NCI-H1105 (cell line): ENCODE measurements around the gene BRF1.

Source experiments
- DNase-seq: peaks from one replicate; lab custom pipeline; 2025; lab: John Stamatoyannopoulos, UW

Gene BRF1

DNA sequence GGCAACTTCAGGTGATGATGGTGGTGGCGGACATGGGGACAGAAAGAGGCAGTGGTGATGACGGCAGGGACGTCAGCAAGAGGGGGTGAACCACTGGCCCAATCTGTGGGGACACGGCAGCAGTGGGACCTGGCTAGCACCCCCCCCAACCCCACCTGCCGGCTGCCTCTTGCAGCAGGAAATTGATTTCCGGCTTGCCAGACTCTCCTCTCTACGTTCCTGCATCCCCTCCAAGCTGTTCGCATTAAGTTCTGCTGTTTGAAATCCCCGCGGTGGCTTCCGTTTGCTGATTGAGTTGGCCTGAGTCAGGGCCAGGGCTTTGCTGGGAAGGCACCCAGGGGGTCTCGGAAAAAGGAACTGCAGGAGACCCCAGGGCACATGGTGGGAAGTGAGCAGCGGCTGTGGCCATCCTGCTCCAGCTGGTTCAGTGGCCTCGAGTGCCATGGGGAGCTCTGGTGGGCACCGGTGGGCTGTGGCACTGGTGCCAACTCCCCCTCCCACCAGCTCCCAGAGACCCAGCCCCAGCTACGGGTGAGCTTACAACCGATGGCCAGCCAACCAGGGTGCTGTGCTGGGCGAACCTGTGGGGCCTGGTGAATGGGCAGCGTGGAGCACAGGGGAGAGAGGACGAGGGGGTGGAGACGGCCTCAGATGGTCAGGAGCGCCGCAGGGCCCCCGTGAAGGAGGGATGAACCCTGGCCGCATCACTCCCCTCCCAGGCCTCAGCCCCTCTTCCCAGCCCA is 105.1 kb downstream of the BRF1 start:
- DNase-seq, result no peak

DNA sequence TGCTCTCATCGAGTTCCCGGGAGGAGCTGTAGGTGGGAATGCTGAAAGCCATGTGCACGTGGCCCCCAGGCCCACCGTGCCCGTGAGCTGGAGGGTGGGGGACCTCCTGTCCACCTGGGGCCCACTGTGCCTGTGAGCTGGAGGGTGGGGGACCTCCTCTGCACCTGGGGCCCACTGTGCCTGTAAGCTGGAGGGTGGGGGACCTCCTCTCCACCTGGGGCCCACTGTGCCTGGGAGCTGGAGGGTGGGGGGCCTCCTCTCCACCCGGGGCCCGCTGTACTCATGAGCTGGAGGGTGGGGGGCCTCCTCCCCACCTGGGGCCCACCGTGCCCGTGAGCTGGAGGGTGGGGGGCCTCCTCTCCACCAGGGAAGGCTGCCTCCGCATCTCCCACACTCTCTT is 105.8 kb downstream of the BRF1 start:
- no peak for DNase-seq

GRCh38 chr14:105193916-105194782 is 106.7 kb downstream of the BRF1 start:
- peak; percentile 93 for DNase-seq

DNA sequence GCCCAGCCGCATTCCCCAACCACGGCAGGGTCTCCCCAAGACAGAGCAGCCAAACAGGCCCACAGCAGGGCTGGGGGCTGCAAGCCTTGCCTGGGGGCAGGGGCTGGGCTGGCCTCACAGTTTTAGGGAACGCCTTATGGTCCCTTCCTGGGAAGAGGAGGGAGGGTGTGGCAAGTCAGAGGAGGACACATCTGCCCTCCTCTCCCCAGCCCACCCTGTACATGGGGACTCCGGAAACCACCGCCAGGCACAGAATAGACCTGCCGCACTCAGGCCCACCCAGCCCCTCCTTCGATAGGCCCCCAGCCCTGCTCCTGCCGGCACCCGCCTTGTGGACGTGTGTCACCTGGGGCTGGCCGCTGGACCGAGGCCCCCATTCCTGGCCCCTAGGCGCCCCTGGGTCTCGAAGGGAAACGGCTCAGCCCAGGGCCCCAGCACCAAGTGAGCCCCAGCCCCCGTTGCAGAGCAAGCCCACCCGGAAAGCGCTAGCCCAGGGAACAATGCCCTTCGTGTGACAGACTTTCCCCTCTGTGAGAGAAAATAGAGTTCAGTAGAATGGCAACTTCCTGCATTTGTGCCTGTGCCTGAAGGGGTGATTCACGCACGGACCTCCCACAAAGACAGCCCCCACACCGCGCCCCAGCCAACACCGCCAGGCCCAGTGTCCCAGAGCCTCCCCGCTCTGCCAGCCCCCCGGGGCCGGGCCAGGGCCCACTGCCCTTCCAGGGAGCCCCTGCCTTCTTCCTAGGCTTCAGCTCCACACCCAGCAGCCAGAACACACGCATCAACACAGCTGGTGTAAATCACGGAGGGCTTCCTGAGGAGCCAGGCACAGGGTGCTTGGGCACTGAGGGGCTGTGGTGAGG is 107.7 kb downstream of the BRF1 start:
- no peak for DNase-seq

DNA sequence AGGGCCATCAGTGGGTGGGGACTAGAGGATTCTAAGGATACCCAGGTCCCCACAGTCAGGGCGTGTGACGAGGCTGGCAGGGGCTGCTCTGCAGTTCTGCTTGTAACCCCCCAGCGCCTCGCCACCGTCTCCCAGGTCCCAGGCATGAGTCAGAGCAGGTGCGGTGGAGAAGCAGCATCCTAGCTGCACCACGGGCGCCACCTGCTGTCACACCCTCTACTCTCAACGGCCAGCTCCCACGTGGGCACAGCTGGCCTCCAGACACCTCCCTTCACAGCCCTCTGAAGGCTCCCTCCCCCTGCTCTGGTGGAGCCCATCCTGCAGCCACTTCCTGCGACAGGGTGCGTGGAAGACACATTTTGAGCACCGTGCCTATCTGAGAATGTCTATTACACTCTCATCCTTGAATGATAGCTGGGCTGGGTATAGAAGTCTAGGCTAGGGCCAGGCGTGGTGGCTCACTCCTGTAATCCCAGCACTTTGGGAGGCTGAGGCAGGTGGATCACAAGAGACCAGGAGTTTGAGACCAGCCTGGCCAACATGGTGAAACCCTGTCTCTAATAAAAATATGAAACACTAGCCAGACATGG is 112.8 kb downstream of the BRF1 start:
- no peak for DNase-seq

- DNase-seq, result no peak
These were observed 113.7 kb downstream of the BRF1 start for GRCh38 chr14:105187116-105187515.

DNA sequence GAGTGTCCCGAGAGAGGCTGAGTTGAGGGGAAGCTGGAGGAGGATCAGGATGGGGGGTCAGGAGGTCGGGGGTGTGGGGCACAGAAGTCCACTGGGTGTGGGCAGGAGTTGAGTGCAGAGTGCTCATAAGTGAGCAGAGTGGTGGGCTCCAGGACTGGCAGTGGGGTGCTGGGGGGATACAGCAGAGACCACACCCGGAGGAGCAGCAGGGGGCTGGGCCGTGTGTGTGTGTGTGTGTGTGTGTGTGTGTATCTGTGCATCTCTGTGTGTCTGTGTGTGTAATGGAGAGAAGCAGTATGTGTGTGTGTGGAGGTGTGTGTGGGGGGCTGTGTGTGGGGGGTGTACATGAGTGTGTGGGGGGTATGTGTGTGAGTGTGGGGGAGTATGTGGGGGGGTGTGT is 114.8 kb downstream of the BRF1 start:
- DNase-seq, result no peak

GRCh38 chr14:105185001-105185400 is 115.8 kb downstream of the BRF1 start:
- no peak for DNase-seq

- no peak for DNase-seq
These were observed 116.3 kb downstream of the BRF1 start for GRCh38 chr14:105184461-105184860.

GRCh38 chr14:105182296-105183020 is 118.3 kb downstream of the BRF1 start:
- DNase-seq, result no peak

- DNase-seq, result no peak
These were observed 119.1 kb downstream of the BRF1 start for GRCh38 chr14:105181549-105182295.

DNA sequence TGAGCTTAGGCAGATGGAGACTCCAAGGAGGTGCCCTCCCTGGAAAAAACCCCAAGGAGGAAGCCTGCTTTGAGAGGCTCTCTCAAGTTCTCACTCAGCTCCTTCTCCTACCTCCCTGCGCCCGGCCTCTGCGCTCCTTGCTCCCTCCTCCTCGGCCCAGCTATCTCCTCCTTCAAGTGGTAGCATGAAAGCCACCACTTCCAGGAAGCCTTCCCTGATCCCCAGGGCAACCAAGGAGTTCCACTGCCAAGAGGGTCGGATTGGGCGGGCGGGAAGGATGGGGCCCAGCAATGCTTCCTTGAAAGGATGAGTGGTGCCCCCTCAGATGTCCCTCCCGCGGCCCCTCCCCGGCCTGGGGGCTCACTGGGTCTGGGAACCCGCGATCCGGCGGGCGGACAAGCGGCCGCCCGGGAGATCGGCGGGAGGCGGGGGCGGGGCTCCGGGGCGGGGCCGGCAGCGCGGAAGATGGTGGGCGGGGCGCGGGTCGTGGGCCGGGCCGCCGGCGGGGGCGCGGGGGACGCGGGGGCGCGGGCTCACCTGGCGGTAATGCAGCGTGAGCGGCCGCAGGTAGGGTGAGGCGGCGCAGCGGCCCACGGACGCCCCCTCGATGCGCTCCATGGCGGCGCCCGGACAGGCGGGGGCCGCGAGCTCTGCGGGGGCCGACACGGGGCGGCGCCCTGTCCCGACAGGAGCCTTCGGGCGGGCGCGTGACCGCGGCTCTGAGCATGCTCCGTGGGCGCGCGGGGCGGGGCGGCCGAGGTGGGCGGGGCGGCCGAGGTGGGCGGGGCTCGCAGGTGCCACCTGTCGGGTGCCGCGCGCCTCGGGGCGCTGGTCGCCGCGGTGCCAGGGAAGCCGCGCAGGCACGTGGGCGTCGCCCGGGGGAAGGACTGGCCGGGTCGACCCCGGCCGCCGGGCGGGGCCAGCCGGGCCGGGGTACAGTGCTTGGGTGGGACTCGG is 119.9 kb downstream of the BRF1 start, which contains the start of gene NUDT14:
Gene NUDT14 (minus strand): TSS at position 721 of the 957 bp plus-strand sequence. CDS start 103 bp downstream, at position 618.
- peak; percentile 76 for DNase-seq

GRCh38 chr14:105179191-105179590 is 121.6 kb downstream of the BRF1 start:
- DNase-seq, result no peak

DNA sequence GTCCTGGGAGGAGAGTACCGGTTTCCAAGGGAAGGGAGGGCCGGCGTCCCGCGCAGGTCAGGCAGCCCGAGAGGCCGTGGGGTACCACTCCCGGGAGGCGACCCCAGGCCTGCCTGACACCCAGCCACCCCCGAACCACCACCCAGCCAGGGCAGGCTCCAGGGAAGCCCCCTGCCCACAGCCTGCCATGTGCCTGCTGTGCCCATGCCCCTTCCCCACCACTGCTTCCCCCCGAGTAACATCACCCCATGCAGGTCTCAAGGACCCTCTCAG is 122.0 kb downstream of the BRF1 start:
- DNase-seq, result no peak

- DNase-seq, result no peak
These were observed 122.5 kb downstream of the BRF1 start for GRCh38 chr14:105178069-105178867.

DNA sequence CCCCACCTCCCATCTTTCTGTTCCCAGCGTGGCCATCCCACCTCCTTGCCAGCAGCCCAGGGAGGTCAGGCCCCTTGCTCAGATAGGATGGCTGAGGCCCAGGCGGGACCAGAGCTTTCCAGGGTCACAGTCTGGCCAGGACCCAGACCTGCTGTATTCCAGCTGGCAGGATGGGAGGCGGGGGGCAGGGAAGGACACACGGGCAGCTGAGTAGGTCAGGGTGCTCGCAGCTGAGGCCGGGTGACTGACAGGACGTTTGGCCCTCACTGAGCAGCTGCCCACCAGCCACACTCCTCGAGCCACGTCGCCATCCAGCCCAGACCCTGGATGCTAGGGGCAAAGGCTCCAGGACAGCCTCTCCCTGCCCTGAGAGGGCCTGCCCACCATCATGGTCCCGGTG is 123.7 kb downstream of the BRF1 start:
- DNase-seq, result no peak

DNA sequence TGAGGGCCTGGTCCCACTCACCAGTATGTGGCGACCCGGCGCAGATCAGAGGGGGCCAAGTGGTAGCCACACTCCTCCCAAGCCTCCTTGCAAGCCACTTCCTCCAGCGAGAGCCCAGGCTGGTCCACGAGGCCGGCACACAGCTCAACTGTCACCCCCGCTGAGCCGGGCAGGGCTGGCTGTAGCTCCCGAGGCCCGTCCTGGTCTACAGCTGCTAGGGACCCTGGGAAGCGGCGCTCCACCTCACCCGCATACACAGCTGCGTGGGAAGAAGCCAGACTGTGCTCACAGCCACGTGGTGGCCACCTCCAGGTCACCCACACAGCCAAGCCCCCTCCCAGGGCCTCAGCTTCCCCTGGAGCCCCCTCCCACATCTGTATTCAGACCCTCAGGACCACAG is 124.3 kb downstream of the BRF1 start:
- DNase-seq, result no peak
